Ovary (tissue), 9 donors: ENCODE data around the gene PAQR5. TPM values are rescaled to one million over a fixed set of nuclear protein-coding genes. Genes with fewer than 3 reads are reported as not detected.

ENCODE experiments used
- DNase-seq, 5 donors: peaks; one replicate each; pipeline ENCODE4 v3.0.0-alpha.2; 2019 to 2020
- H3K27ac ChIP-seq, 2 donors: fragments of 200-600 bp; one replicate each; pipeline versions ENCODE4 v1.5.1 to v1.8.0; 2019 to 2022
- H3K27me3 ChIP-seq: fragments of 200-600 bp; one replicate; pipeline ENCODE4 v1.8.0; 2022
- H3K36me3 ChIP-seq: fragments of 200-600 bp; sonication (generic); one replicate; pipeline ENCODE4 v1.5.1; 2019
- H3K4me1 ChIP-seq: one replicate; pipeline ENCODE4 v1.8.1; 2013; ENCODE audit warnings: mild to moderate bottlenecking, moderate library complexity; ENCODE audit not compliant: insufficient read depth
- H3K4me3 ChIP-seq: fragments of 200-600 bp; sonication (generic); one replicate; pipeline ENCODE4 v1.5.1; 2017
- H3K9me3 ChIP-seq, 2 donors: fragments of 200-600 bp in 1 of 2; sonication (generic) in 1 of 2; one replicate each; pipeline versions ENCODE4 v1.5.1 to v1.8.1; 2013 to 2019; ENCODE audit warnings: mild to moderate bottlenecking in 1 of 2, moderate library complexity in 1 of 2
- CTCF ChIP-seq, 3 donors: fragments of 450-650 bp in 2 of 3; fragments of 200-600 bp in 1 of 3; IDR thresholded peaks; one replicate each; pipeline versions ENCODE4 v1.5.1 to v1.8.0; 2016 to 2022; ENCODE audit warnings: antibody characterized with exemption in 3 of 3, mild to moderate bottlenecking in 1 of 3
- EP300 ChIP-seq: sonication (generic); formaldehyde crosslinking; IDR thresholded peaks from one replicate; pipeline ENCODE4 v1.6.1; 2017; ENCODE audit warnings: antibody characterized with exemption
- POLR2A ChIP-seq: fragments of 450-650 bp; IDR thresholded peaks from one replicate; pipeline ENCODE4 v1.6.1; 2017; ENCODE audit warnings: antibody characterized with exemption, mild to moderate bottlenecking, moderate library complexity
- WGBS, 3 donors: extraction: QIAGEN DNeasy Blood & Tissue Kit in 1 of 3; methylation state at CpG; one replicate each; pipeline versions ENCODE4 v1.1.5 to v1.1.7; 2013 to 2017; 5-methylcytosine and 5-hydroxymethylcytosine counted together
- intact Hi-C, 4 donors: fragments of 100-400 bp; cut with DNase I; formaldehyde crosslinking; loops; one replicate each; pipeline versions ENCODE4 v1.11.0 to v1.15.1; 2022 to 2023
- polyA plus RNA-seq, 2 donors: library from polyadenylated mRNA; stranded (reverse); fragments of 200-250 nt in 1 of 2; fragments of 350-450 nt in 1 of 2; fragmentation: Illumina TruSeq in 1 of 2; extraction: RNeasy Lipid Tissue Mini Kit (QIAGEN cat#74804) in 1 of 2; gene quantifications; one replicate each; pipeline ENCODE4 v1.2.3, GENCODE V29; 2013 to 2014
- total RNA-seq, 7 donors: library from RNA; depleted of rRNA in 2 of 7; stranded (reverse); fragments of >200 nt in 2 of 7; fragmentation: NEBNext Ultra II Directional in 3 of 7; extraction: Animal tissue kit (Norgen Biotek cat#: 25700) in 3 of 7; gene quantifications; one replicate each; pipeline versions ENCODE4 v1.1.0 to v1.2.4, GENCODE V29; 2016 to 2023
- donor health status: DM: no; HTN: no; CAD: no; lungs with moderate emphysema.
- donor health status: DM: no; HTN: no; CAD: no.
- donor health status: Bipolar disorder and iron deficiency.
- donor health status: DM: yes; HTN: yes; CAD: no.
- donor health status: DM: no; HTN: no; CAD: no.
- donor health status: DM: yes; HTN: yes; CAD: no.

The PAQR5 gene
- total and polyA plus RNA-seq, 9 donors, result 0.12 to 2.4 (median 0.66) TPM

GRCh38 chr15:69343133-69343532 lies 44.4 kb downstream of the PAQR5 start:
- Histone ChIP-seq H3K27ac (no peak overlapping the region), H3K9me3 (no peaks in the 10 kb centered on the region), H3K4me1 (peaks cover 1% of the 10 kb centered on the region), H3K27me3 (no peaks in the 10 kb centered on the region), H3K36me3 (no peaks in the 10 kb centered on the region), H3K4me3 (no peak overlapping the region)
- TF ChIP-seq POLR2A, result no peak
- no peak for TF ChIP-seq CTCF (IDR thresholded peaks at IDR 0.05)
- TF ChIP-seq EP300, result no peak
- intact Hi-C loops, result no loop called here
- no peak for DNase-seq
- 2 to 16% (median 3%) methylated on average over 2 of the region's 2 CpGs for WGBS, 3 donors

GRCh38 chr15:69344238-69344637 lies 45.5 kb downstream of the PAQR5 start:
- Histone ChIP-seq H3K9me3 (no peaks in the 10 kb centered on the region), H3K36me3 (no peaks in the 10 kb centered on the region), H3K27ac (no peak overlapping the region), H3K4me3 (no peak overlapping the region), H3K27me3 (no peaks in the 10 kb centered on the region), H3K4me1 (peaks cover 1% of the 10 kb centered on the region)
- 84 to 87% (median 85%) methylated on average over 2 of the region's 2 CpGs for WGBS, 3 donors
- DNase-seq, result no peak
- no peak for TF ChIP-seq POLR2A
- no peak for TF ChIP-seq CTCF (IDR thresholded peaks at IDR 0.05)
- TF ChIP-seq EP300, result no peak
- intact Hi-C loops, result no loop called here

- Histone ChIP-seq H3K27ac (no peak overlapping the region), H3K36me3 (no peaks in the 10 kb centered on the region), H3K9me3 (no peaks in the 10 kb centered on the region), H3K4me1 (peaks cover 1% of the 10 kb centered on the region), H3K27me3 (no peaks in the 10 kb centered on the region), H3K4me3 (no peak overlapping the region)
- DNase-seq, result no peak
- TF ChIP-seq CTCF (IDR thresholded peaks at IDR 0.05) (no peak), POLR2A (no peak), EP300 (no peak)
- WGBS, 3 donors, result 38 to 61% (median 49%) methylated on average over 5 of the region's 5 CpGs
- intact Hi-C loops, result no loop called here
Measured at GRCh38 chr15:69346112-69346511, 47.4 kb downstream of the PAQR5 start.

- H3K36me3 ChIP-seq, result no peaks in the 10 kb centered on the region
- intact Hi-C loops, result no loop called here
- H3K9me3 ChIP-seq, result no peaks in the 10 kb centered on the region
- no peak for DNase-seq
- H3K27ac ChIP-seq, result no peak overlapping the region
- no peaks in the 10 kb centered on the region for H3K27me3 ChIP-seq
- 94 to 98% (median 96%) methylated on average over 4 of the region's 4 CpGs for WGBS, 3 donors
- no peak overlapping the region for H3K4me3 ChIP-seq
- H3K4me1 ChIP-seq, result no peaks in the 10 kb centered on the region
- no peak for TF ChIP-seq CTCF (IDR thresholded peaks at IDR 0.05)
Measured at GRCh38 chr15:69351333-69351732, 52.6 kb downstream of the PAQR5 start.

GRCh38 chr15:69351884-69352283 lies 53.2 kb downstream of the PAQR5 start:
- no peaks in the 10 kb centered on the region for H3K4me1 ChIP-seq
- WGBS, 3 donors, result 94 to 97% (median 95%) methylated on average over 2 of the region's 2 CpGs
- H3K4me3 ChIP-seq, result no peak overlapping the region
- H3K27ac ChIP-seq, result no peak overlapping the region
- no peak for TF ChIP-seq EP300
- no peak for TF ChIP-seq POLR2A
- no peak for TF ChIP-seq CTCF (IDR thresholded peaks at IDR 0.05)
- no peak for DNase-seq
- H3K36me3 ChIP-seq, result no peaks in the 10 kb centered on the region
- no peaks in the 10 kb centered on the region for H3K27me3 ChIP-seq
- intact Hi-C loops, result no loop called here
- H3K9me3 ChIP-seq, result no peaks in the 10 kb centered on the region
